PC-3 (cell line): Measurements from ENCODE around the gene SPIRE2. TPM values are rescaled to one million over a fixed set of nuclear protein-coding genes. Genes with fewer than 3 reads are reported as not detected.
"Not testable (repeated sequence)": the region's sequence is repeated elsewhere in the genome, so short reads cannot be mapped to it uniquely, and the experiment has no call there.

Experiments
- ATAC-seq: fragments of 200-7000 bp; cut with Tn5 transposase; 2 replicates; pipeline ENCODE4 v1.9.1; 2020; ENCODE audit warnings: mild to moderate bottlenecking, moderate library complexity
- BruUV-seq: library from RNA; stranded (reverse); fragments of 400-500 nt; replicated peaks from 2 replicates; lab custom pipeline; 2021; lab: Mats Ljungman, UMichigan
- CTCF ChIA-PET: fragments of 300-600 bp; sonication (Branson Sonifier 250); formaldehyde crosslinking; loops from one replicate; lab custom pipeline; 2022; ENCODE audit warnings: antibody characterized with exemption; lab: Charles Lee
- POLR2A ChIA-PET: fragments of 300-600 bp; sonication (Branson Sonifier 250); formaldehyde crosslinking; loops from one replicate; lab custom pipeline; 2022; ENCODE audit warnings: antibody characterized with exemption; ENCODE audit not compliant: unreplicated experiment; lab: Charles Lee
- DNase-seq: peaks from one replicate; pipeline ENCODE4 v3.0.0-alpha.2; 2015
- H2AFZ ChIP-seq: fragments of 300-600 bp; sonication (generic); 2 replicates; pipeline ENCODE4 v1.6.0; 2016; ENCODE audit warnings: antibody characterized with exemption, low read length
- H3F3A ChIP-seq: fragments of 300-600 bp; sonication (generic); one replicate; pipeline ENCODE4 v1.6.0; 2017; ENCODE audit warnings: antibody characterized with exemption, low read length, control low read depth, mild to moderate bottlenecking; ENCODE audit not compliant: unreplicated experiment
- H3K27ac ChIP-seq: fragments of 300-600 bp; sonication (generic); 2 replicates; pipeline ENCODE4 v1.5.1; 2016; ENCODE audit warnings: mild to moderate bottlenecking, low read length
- H3K27me3 ChIP-seq: fragments of 300-600 bp; sonication (generic); 2 replicates; pipeline ENCODE4 v1.6.1; 2016; ENCODE audit warnings: low read length, mixed read lengths
- H3K36me3 ChIP-seq: fragments of 300-600 bp; sonication (generic); 2 replicates; pipeline ENCODE4 v1.6.1; 2016; ENCODE audit warnings: low read depth, mixed run types, low read length, mixed read lengths
- H3K4me1 ChIP-seq: fragments of 300-600 bp; sonication (generic); 2 replicates; pipeline ENCODE4 v1.5.1; 2016; ENCODE audit warnings: low read length; ENCODE audit not compliant: insufficient read depth
- H3K4me2 ChIP-seq: fragments of 300-600 bp; sonication (generic); 2 replicates; pipeline ENCODE4 v1.6.0; 2016; ENCODE audit warnings: low read length
- H3K4me3 ChIP-seq: fragments of 300-600 bp; sonication (generic); 2 replicates; pipeline ENCODE4 v1.5.1; 2016; ENCODE audit warnings: mild to moderate bottlenecking, low read length, mixed read lengths
- H3K79me2 ChIP-seq: fragments of 300-600 bp; sonication (generic); 2 replicates; pipeline ENCODE4 v1.6.1; 2017; ENCODE audit warnings: low read length, mixed read lengths
- H3K9ac ChIP-seq: fragments of 300-600 bp; sonication (generic); 2 replicates; pipeline ENCODE4 v1.6.0; 2016; ENCODE audit warnings: mild to moderate bottlenecking, low read length
- H3K9me2 ChIP-seq: fragments of 300-600 bp; sonication (generic); replicated peaks from 2 replicates; pipeline ENCODE4 v1.6.1; 2016; ENCODE audit warnings: mixed run types, low read length, mixed read lengths
- H3K9me3 ChIP-seq: fragments of 300-600 bp; sonication (generic); 2 replicates; pipeline ENCODE4 v1.6.1; 2016; ENCODE audit warnings: low read length, mixed read lengths
- H4K20me1 ChIP-seq: fragments of 300-600 bp; sonication (generic); 2 replicates; pipeline ENCODE4 v1.6.1; 2016; ENCODE audit warnings: low read length, mixed read lengths
- CTCF ChIP-seq: fragments of 300-600 bp; sonication (generic); conservative IDR thresholded peaks from 2 replicates; pipeline ENCODE4 v1.5.1; 2017; ENCODE audit warnings: antibody characterized with exemption, low read depth, mild to moderate bottlenecking, low read length
- EZH2 ChIP-seq: fragments of 300-600 bp; sonication (generic); IDR thresholded peaks from one replicate; pipeline ENCODE4 v1.6.1; 2017; ENCODE audit warnings: antibody characterized with exemption, mild to moderate bottlenecking, low read length; ENCODE audit not compliant: unreplicated experiment
- EZH2phosphoT487 ChIP-seq: fragments of 300-600 bp; sonication (generic); IDR thresholded peaks from 2 replicates; pipeline ENCODE4 v1.6.1; 2018; ENCODE audit warnings: mild to moderate bottlenecking, antibody characterized with exemption, low read length, borderline replicate concordance
- intact Hi-C: fragments of 100-400 bp; cut with micrococcal nuclease; formaldehyde crosslinking; loops from 2 replicates; pipeline ENCODE4 v1.9.0; 2023
- total RNA-seq: library from RNA; depleted of rRNA; stranded (reverse); fragments of >200 nt; gene quantifications from 2 replicates; pipeline ENCODE4 v1.2.3, GENCODE V29; 2014

The SPIRE2 gene
- total RNA-seq, 1 experiment from 2014 or later: 13.2 TPM

- CTCF ChIA-PET: no interaction called here
- H3K9me2 ChIP-seq: no peaks in the 10 kb centered on the region
Measured at GRCh38 chr16:89805136-89805905, 23.0 kb upstream of the SPIRE2 start.

GRCh38 chr16:89806589-89807193 lies 21.6 kb upstream of the SPIRE2 start:
- intact Hi-C loops, H4K20me1 ChIP-seq, H3K9ac ChIP-seq, H3K27ac ChIP-seq, H2AFZ ChIP-seq, ATAC-seq, H3K79me2 ChIP-seq, POLR2A ChIA-PET, DNase-seq, H3K9me2 ChIP-seq, H3K4me1 ChIP-seq, H3F3A ChIP-seq, BruUV-seq, CTCF ChIA-PET, H3K4me2 ChIP-seq, H3K9me3 ChIP-seq, H3K4me3 ChIP-seq, H3K27me3 ChIP-seq: not testable (repeated sequence)
- H3K36me3 ChIP-seq: peaks cover 21% of the 10 kb centered on the region

More at GRCh38 chr16:89805136-89805905, 23.0 kb upstream of the SPIRE2 start:
- H2AFZ ChIP-seq: no peak overlapping the region
- BruUV-seq: no TSS peak
- no peaks in the 10 kb centered on the region for H3K4me1 ChIP-seq
- no peak overlapping the region for H3K27ac ChIP-seq
- H3K27me3 ChIP-seq: no peaks in the 10 kb centered on the region
- H3K36me3 ChIP-seq: peaks cover 13% of the 10 kb centered on the region
- POLR2A ChIA-PET: no interaction called here
- DNase-seq (no peak), ATAC-seq (no peak)
- no peak overlapping the region for H3K4me3 ChIP-seq
- no peaks in the 10 kb centered on the region for H4K20me1 ChIP-seq
- no peaks in the 10 kb centered on the region for H3K79me2 ChIP-seq
- TF ChIP-seq EZH2phosphoT487 (no peak), EZH2 (no peak), CTCF (no peak)
- no peaks in the 10 kb centered on the region for H3F3A ChIP-seq
- H3K9me3 ChIP-seq: no peaks in the 10 kb centered on the region
- H3K9ac ChIP-seq: no peak overlapping the region
- H3K4me2 ChIP-seq: no peak overlapping the region
- intact Hi-C loops: no loop called here

- BruUV-seq: no TSS peak
- CTCF ChIA-PET: no interaction called here
- Histone ChIP-seq H3K4me3 (no peak overlapping the region), H3K4me2 (no peak overlapping the region), H3K4me1 (no peaks in the 10 kb centered on the region; the same call in 1 of the 2 replicates), H2AFZ (no peak overlapping the region), H3K27me3 (no peaks in the 10 kb centered on the region), H3F3A (no peaks in the 10 kb centered on the region), H4K20me1 (no peaks in the 10 kb centered on the region), H3K79me2 (peaks cover 7% of the 10 kb centered on the region), H3K9me2 (no peaks in the 10 kb centered on the region), H3K27ac (no peak overlapping the region), H3K36me3 (peaks cover 16% of the 10 kb centered on the region), H3K9ac (no peak overlapping the region), H3K9me3 (no peaks in the 10 kb centered on the region)
- intact Hi-C loops: no loop called here
- POLR2A ChIA-PET: no interaction called here
- no peak for DNase-seq
- TF ChIP-seq EZH2phosphoT487 (no peak), EZH2 (no peak), CTCF (no peak)
- ATAC-seq: no peak
Measured at GRCh38 chr16:89808475-89808874, 19.8 kb upstream of the SPIRE2 start.
